DMS114 treated with DMSO at 0.1 percent for 48 hours (cell line): ENCODE measurements around the gene TAP2.

Source experiments
- DNase-seq: peaks from one replicate; lab custom pipeline; 2025; ENCODE audit not compliant: unreplicated experiment; lab: John Stamatoyannopoulos, UW

TAP2 gene

DNA sequence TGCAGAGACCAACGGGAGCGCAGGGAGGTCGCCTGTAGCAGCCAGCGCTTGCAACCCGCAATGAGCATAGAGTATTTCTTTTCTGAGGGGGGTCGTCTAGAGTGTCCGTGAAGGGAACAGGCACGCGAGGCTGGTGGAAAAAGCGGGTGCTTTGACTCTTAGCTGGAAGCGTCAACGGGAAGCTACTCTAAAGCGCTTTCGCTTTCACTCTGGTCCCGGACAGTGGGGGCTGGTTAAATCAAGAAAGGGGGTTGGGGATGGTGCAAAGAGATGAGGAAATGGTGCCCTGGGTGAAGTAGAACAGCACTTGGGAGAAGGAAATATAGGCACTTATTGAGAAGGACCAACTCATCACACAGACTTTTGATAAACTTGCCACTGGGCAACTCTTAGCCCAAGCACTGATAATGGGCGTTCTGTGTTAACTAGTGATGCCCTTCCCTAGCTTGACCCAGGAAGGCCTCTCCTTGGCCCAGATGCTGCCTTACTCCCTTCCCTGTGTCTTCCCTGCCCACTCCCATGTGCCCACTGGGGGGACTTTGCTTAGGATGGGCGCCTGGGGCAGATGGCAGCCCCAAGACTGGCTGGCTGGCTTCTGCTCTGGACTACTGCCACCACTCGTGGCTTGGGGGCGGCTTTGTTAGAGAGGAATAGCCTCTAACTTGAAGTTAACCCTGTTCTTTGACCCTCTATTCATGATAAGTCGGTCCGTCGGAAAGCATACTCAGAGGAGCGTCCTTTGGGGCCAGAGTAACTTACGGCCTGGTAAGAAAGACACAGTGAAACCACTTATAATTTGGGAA lies 16.0 kb upstream of the TAP2 start:
- no peak for DNase-seq

DNA sequence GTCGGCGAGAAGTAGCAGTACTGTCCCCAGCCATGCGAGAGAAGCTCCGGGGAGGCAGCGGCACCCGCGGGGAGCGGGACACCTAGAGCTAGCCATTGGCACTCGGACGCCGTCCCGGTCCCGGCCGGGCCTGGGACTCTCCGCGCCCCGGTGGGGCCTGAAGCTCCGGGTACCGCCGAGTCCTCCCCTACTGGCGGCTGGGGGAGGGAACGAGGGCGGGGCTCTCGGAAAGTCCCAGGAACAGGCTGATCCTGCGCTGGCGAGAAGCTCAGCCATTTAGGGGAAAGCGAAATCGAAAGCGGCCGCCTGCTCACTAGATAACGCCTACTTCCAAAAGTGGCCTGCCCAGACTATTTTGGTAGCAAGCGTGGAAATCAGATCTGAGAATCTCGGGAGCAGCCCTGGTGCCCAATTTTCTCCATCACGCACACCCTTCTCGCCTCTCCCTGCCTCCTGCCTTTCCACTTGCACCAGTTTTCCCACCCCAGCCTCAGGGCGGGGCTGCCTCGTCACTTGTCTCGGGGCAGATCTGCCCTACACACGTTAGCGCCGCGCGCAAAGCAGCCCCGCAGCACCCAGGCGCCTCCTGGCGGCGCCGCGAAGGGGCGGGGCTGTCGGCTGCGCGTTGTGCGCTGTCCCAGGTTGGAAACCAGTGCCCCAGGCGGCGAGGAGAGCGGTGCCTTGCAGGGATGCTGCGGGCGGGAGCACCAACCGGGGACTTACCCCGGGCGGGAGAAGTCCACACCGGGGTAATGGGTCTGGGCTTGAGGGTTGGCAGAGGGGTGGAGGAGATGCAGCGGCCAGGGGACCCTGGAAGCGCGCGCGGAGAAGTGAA lies 15.2 kb upstream of the TAP2 start, which contains the start of the genes PSMB9 and TAP1:
Gene PSMB9 (plus strand): TSS at position 652 of the 835 bp plus-strand sequence. CDS start 38 bp downstream, at position 690.
Gene TAP1 (minus strand): TSS at position 164 of the 835 bp plus-strand sequence. CDS start 68 bp downstream, at position 96.
- DNase-seq = peak; percentile 97

DNA sequence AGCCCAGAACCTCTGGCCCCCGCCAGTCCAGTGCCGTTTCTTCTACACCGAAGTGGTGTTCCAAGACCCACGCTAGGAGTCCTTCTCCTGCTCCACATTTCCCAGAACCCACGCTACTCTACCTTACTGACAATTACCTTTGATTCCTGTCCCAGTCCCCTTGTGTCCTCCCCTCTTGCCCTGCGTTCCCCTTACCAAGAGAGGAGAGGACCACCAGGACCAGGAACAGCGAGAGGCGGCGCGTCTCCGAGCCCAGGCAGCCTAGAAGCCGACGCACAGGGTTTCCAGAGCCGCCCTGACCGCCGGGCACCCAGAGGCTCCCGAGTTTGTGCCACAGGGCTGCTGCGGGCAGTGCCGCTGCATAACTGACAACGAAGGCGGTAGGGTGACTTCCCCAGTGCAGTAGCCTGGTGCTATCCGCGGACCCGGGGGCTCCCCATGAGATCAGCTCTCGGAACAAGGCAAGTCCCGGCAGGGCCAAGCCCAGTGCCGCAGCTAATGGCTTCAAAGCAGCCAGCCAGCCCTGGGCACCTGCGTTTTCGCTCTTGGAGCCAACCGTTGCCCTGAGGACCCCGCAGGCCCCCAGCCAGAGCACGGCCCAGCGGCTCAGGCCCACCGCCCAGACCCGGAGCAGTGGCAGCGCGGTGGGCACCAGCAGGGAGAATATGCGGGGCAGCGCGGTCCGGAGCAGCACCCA lies 14.5 kb upstream of the TAP2 start:
- no peak for DNase-seq

DNA sequence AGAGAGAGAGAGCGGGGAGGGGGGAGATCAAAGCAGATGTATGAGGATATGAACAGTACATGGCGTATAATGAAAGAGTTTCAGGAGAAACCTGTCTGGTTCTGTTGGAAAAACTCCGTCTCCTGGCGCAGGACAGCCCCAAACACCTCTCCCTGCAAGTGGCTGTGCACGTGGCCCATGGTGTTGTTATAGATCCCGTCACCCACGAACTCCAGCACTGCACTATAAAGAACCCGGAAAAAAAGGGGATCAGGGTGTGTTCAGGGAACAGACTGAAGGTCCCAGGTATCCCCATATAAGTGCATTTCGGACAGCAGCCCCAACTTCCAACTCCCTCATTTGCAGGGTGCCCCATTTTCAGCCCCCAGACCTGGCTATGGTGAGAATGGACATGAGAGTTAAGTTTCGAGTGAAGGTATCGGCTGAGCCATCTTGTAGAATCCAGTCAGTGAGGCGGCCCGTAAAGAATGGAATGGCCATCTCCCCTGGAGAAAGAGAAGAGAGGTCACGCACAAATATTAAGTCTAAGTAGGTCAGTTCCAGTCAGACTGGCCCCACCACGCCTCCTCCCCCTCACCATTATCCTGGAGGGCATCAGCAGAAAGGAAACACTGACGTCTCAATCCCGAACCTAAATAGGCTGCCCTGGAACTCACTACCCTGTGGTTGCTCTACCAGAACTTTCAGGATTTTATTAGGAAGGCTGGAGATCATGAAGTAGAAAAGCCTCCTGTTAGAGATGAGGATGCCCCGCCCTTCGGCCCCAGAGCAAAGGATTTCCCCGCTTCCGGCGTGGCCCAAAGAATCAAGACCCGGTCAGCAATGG lies 13.7 kb upstream of the TAP2 start:
- DNase-seq = no peak

DNA sequence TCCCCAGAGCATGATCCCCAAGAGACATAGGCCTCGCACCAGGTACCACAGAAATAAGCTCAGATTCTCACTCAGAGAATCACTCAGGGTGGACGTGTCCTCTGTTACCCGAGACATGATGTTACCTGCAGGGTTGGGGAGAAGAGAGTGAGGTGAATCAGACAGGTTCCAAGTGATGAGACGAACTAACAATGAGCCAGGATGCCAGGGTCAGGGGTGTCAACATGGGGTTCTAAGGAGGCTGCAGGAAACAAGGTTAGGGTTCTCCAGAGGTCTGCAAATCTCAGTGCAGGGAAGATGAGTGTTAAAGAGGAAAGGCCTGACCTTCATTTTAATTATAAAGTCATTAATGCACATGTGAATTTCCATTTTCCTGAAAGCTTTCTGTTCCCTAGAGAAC lies 12.5 kb upstream of the TAP2 start:
- no peak for DNase-seq

DNA sequence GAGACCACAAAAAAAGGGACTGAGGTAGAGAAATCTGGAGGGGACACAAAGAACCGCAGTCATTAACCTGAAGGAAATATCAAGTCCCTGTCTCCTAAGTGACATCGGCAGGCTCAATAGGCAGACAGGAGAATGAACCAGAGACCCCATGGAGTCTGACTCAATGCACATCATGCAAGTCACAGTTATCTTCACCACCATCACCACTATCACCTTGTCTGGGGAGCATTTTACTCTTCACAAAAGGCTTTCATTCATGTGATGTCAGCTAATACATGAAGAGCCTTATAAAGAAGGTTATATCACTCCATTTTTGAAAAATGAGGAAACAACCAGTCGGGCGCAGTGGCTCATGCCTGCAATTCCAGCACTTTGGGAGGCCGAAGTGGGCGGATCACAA lies 10.6 kb upstream of the TAP2 start:
- no peak for DNase-seq

DNA sequence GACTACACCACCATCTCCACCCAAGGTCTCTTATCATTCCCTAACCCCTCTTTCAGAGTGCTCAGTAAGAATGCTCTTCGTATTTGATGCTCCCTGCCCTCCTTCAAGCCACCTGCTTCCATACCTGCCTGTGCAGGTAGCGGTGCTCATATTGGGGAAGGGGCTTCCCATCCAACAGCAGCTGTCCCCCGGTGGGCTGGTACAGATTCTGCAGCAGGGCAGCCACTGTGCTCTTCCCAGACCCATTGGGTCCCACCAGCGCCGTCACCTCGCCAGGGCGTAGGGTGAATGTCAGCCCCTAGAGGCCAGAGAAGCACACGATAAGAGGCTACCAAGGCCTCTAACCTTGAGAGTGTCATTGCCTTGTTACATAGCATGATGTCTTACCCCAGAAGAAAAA lies 9.3 kb upstream of the TAP2 start:
- no peak for DNase-seq

DNA sequence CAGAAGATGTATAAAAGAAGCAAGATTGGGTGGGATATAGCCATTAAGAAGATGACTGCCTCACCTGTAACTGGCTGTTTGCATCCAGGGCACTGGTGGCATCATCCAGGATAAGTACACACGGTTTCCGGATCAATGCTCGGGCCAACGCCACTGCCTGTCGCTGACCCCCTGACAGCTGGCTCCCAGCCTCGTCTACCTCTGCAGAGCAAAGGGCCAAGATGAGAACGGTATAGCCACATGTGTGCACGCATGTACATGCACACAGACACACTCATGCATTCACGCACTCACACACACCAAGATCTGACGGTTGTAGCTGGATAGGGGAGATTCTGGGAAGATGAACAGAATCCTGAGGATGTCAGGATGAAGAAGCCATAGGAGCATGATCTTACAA lies 8.5 kb upstream of the TAP2 start:
- no peak for DNase-seq

DNA sequence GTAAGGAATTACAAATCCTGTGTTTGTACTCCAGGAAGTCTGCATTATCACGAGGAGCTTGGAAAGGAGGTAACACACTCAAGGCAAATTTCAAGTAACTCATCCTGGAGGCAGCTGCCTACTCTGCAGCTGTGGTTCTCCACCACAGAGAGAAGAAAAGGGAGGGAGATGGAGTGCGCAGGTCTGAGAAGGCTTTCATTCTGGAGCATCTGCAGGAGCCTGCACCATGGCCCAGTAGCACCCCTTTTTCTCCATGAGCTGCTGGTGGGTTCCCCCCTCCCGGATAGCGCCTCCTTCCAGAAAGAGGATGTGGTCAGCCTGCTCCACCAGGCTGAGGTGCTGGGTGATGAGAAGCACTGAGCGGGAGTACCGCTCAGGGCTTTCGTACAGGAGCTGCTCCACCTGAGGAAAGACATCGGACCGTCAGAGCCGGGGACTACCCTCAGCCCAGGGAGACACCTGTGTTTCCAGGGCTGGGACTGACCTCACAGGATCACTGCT lies 6.9 kb upstream of the TAP2 start:
- DNase-seq = no peak

DNA sequence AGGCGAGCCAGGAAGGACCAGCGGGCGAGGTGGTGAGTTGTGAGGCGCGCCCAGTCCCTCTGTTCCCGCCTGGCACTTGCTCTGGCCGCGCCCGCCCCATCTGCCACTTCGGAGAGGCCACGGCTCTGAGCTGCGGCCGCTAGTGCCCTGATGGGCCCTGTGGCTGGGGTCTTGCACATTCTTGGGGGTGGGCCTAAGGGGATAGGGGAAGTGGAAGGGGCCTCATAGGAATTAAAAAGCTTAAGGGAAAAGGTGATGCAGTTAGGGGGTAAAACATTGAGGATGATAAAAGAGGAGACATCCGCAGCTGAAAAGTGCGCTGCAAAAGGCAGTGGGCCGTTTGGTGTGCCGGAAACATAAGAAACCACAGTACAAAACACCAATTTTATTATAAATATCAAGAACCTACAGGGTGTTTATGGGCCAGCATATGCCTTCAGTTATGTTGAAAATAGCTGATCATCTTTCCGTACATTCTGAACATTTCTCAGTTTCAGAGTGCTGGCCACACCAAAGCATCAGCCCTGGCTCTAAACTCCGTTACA lies 6.4 kb upstream of the TAP2 start:
- DNase-seq = no peak

DNA sequence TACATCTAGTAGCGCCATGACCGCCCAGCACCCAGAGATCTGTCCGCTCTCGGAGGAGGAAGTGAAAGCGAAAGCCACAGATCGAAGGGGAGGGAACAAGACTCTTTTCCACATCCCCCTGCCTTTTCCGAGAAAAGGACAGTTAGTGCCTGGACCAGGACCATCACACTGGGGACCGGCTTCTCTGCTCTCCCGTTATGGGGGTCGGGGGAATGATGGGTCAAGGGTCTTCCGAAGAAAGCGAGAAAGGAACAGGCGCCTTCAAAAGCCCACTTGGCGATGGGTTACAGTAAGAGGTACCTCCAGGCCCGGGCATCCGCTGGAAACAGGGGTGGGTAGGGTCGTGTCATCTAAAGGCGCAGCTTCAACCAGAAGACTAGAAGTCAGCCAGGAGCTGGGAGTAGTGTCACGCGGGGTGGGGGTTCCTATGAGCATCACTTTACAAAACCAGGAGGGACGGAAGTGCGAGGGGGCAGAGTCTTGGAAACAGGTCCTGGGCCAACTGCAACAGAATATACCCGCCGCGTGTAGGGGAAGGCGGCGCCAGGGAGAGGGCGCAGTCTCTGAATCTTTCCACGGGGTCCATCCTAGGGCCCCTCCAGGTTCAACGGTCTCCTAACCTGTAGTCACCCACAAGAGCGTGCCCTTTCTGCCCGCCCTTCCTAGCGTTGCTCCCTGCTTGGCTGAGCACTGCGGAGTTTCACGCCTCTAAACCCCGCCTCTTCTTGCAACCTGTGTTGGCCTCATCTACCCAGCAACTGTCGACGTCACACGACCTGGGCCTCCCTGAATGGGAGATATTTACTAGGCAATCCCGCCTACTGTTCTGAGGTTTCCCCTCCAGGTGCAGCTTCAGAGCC lies 5.7 kb upstream of the TAP2 start, which contains the start of gene PSMB8:
Gene PSMB8 (minus strand): TSS at position 69 of the 860 bp plus-strand sequence. CDS start 51 bp downstream, at position 18.
- peak; percentile 93 for DNase-seq

DNA sequence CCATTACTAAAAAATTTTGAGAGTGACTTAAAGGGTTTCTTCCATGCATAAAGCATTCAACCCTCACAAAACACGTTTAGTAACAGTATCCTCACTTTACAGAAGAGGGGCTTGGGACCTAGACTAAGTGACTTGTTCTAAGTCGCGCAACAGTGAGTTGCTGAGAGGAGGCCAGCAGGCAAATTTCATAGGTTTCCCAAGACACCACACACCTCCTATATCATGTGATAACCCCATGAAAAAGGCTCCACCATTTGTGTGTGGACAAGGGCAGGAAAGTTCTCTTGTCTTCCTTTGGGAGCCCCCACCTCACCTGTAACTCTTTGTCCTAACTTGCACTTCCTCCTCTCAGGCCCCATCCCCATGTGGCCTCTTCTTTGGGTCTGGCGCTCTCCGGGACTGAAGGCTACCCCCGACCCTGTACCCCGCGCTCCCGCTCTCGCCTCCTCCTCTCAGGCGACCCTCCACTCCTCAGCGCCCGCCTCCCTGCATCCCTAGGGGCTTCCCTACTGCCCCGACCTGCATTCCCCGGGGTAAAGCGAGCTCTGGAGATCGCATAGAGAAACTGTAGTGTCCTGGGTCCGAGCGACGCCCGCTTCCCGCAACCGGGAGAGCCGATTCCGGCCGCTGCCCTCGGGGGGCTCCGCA lies 4.9 kb upstream of the TAP2 start:
- DNase-seq = no peak

DNA sequence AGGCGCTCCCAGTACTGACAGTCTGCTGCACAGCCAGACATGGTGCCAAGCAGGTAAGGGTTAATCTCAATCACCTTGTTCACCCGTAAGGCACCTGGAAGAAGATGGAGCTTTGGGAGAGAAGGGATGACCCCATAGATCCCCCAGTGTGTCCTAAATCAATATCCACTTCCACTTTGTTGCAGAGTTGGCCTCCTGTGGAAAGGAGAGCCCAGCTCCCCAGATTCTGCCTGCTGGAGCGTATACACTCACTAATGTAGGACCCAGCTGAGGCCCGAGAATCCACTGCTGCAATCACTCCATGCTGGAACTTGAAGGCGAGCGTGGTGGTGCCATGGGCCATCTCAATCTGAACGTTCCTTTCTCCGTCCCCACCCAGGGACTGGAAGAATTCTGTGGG lies 4.2 kb upstream of the TAP2 start:
- no peak for DNase-seq

DNA sequence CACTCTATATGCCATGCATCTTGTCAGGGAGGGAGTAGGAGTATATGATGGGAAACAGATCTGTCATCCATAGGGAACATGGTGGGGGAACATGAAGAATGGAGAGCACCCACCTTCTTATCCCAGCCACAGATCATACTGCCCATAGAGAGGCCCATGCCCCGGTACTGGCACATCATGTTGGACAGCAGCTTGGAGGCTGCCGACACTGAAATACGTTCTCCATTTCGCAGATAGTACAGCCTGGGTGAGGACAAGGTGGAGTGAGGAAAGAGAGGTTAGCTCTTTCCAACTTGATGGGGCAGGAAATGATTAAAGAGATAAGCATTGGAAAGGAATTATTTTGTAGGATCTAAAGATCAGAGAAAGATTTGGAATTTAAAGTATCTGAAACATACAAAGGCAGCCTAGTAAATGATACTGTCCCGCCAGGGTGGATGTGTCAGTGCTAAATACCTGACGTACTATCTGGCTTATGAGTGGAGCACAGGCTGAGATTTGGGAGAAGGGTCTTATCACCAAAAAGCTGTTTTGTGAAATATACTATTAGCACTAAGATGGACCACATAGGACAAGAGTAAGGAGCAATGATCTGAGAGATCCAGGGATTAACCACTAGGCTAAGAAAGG lies 3.6 kb upstream of the TAP2 start:
- no peak for DNase-seq

DNA sequence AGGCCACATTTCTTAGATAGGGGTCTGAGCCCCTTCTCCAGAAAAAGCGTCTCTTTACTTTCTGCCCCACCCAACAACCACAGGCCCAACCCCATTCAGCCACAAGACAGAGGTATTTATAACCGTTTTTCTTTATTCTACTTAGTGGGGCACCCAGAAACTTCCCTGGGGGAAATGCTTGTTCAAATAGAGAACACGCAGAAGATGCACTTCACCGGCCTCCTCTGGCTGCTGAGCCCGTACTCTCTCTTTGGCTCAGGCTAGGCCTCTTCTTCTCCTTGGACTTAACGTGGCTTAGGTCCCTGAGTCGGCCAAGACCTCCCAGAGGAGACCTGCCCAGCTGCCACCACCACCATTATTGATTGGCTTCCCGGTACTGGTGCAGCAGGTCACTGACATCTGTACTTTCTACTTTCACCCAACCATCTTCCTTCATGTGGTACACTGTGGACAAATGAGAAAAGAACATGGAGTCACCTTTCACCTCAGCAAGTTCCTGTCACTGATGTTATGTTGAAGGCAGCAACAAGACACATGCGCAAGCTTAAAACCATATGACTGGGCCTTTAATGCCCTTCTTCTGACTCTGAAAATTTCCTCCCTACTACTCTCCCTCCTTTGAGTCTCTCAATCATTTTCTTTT lies 2.2 kb upstream of the TAP2 start:
- DNase-seq = no peak

DNA sequence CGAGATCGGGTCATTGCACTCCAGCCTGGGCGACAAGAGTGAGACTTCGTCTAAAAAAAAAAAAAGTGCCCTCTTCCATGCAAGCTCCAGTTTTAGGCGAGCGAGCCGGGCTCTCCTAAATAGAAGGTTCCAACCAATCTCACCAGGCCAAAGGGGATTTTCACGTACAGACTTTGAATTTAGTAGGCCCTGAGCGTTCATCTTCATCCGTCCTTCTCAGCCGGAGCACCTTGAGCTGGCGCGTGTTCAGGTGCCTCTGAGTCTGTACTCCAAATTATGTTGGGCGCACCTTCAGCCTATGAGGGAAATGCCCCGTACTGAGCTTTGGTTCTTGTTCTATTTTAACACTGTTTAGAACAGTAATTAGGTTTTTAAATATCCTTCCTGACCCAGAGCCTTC lies 817 bp upstream of the TAP2 start:
- DNase-seq = no peak

DNA sequence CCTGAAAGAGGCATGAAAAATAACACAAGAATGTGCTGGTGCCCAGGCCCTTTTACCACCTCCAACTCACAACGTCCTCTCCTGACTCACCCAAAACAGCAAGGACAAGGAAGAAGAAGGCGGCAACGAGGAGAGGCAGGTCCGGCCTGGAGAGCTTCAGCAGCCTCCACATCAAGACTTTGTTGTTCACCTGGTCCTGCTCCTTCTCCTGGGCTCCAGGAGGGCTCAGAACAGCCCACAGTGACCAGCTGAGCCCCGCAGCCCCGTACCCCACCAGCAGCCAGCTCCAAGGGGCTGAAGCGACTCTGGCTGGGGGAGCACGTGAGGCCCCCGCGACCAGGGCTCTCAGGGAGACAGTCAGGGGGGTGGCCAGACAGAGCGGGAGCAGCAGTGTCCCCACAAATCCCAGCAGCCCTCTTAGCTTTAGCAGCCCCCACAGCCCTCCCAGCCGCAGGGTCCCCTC lies 857 bp downstream of the TAP2 start:
- DNase-seq = no peak

DNA sequence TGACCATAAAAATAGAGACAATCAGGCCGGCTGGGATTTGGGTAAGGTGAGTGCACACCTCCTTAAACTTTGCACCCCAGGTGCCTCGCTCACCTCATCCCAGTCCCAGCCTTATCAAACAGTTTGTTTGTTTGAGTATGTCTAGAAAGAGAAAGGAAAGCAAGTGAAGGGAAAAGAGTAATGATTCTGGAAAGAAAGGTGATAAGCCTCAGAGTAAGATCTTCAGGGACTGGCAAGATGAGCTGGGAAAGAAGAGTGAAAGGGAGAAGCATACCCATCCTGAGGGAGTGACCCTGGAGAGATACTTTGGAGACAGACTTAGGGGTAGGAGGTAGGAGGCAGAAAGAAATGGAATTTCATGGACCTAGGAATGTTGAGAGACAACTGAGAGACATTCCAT lies 1.7 kb downstream of the TAP2 start:
- DNase-seq = no peak
